NB4 (cell line): ENCODE results near the gene CALHM4.

ENCODE experiments used
- MYC ChIP-seq: IDR thresholded peaks from 2 replicates; pipeline ENCODE4 v1.6.1; 2011; ENCODE audit warnings: low read depth, low read length
- POLR2A ChIP-seq: IDR thresholded peaks from 2 replicates; pipeline ENCODE4 v1.6.1; 2011; ENCODE audit warnings: mild to moderate bottlenecking; ENCODE audit not compliant: insufficient read length; ENCODE audit errors: extremely low read depth
- TF ChIP-seq, protein P1 (sequence below): IDR thresholded peaks from one replicate; pipeline ENCODE4 v1.5.1; 2012; ENCODE audit warnings: low read depth, low read length
- TF ChIP-seq, protein P2 (sequence below): IDR thresholded peaks from 2 replicates; pipeline ENCODE4 v1.6.1; 2011; ENCODE audit warnings: low read depth, low read length

DNA sequence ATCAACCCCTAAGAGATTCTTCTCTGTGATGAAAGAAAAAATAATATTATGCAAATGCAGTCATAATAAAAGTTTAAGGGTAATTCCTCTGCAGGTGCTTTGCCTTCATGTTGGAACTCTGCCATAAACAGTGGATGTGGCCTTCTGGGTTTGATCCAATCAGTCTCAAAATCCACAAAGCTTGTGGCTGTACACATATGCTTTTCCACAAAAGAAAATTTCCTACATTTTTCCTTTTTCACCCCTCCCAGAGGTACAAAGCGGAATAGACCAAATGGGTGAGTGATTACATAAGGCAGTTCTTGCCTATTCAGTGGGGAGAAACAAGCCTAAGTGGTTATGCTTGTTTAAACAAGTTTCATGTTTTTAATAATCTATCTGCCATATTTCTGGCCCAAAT is 25.4 kb upstream of the CALHM4 start:
- TF ChIP-seq, protein P1, sequence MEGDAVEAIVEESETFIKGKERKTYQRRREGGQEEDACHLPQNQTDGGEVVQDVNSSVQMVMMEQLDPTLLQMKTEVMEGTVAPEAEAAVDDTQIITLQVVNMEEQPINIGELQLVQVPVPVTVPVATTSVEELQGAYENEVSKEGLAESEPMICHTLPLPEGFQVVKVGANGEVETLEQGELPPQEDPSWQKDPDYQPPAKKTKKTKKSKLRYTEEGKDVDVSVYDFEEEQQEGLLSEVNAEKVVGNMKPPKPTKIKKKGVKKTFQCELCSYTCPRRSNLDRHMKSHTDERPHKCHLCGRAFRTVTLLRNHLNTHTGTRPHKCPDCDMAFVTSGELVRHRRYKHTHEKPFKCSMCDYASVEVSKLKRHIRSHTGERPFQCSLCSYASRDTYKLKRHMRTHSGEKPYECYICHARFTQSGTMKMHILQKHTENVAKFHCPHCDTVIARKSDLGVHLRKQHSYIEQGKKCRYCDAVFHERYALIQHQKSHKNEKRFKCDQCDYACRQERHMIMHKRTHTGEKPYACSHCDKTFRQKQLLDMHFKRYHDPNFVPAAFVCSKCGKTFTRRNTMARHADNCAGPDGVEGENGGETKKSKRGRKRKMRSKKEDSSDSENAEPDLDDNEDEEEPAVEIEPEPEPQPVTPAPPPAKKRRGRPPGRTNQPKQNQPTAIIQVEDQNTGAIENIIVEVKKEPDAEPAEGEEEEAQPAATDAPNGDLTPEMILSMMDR: no peak
- TF ChIP-seq MYC (no peak), POLR2A (no peak)
- TF ChIP-seq, protein P2, sequence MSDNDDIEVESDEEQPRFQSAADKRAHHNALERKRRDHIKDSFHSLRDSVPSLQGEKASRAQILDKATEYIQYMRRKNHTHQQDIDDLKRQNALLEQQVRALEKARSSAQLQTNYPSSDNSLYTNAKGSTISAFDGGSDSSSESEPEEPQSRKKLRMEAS: no peak
